ENCODE results near the gene TRIM43B. TPM values are rescaled to one million over a fixed set of nuclear protein-coding genes. Genes with fewer than 3 reads are reported as not detected.
"Not testable (repeated sequence)": the region's sequence is repeated elsewhere in the genome, so short reads cannot be mapped to it uniquely, and the experiment has no call there.

Gene TRIM43B
- total and polyA plus RNA-seq, 5 donors from 2014 or later = not detected

DNA sequence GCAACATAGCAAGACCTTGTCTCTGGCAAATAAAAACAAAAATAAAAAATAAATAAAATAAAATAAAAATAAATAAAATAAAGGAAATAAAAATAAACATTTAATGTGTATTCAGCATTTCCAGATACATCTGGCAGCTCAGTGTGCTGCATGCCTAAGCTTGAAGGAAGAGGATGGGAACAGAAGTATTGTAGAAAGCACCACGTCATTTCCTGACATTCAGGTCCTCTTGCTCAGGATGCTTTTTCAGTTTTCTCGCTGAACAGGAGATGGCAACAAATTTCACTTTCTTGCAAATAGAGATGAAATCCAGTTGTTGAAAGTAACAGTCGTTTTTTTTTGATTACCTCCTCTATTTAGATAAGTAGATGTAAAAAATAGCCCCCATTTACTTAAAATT lies 21.3 kb downstream of the TRIM43B start:
- not testable (repeated sequence) for H3K27me3 ChIP-seq (ENCODE audit: control insufficient read depth, insufficient read depth, low read length); H3K27ac Mint-ChIP-seq; H3K36me3 Mint-ChIP-seq; ATAC-seq (ENCODE audit: low read depth in 2 of 2); H3K4me1 ChIP-seq (ENCODE audit: control insufficient read depth, insufficient read depth, low read length, poor library complexity, severe bottlenecking); H3K4me3 Mint-ChIP-seq; H3K27ac ChIP-seq (ENCODE audit: insufficient read depth, low read length, poor library complexity, severe bottlenecking); H3K36me3 ChIP-seq (ENCODE audit: control insufficient read depth, insufficient read depth, low read length); H3K4me1 Mint-ChIP-seq; H3K4me3 ChIP-seq (ENCODE audit: low read depth, low read length); H3K27me3 Mint-ChIP-seq; DNase-seq; H3K9me3 ChIP-seq (ENCODE audit: control insufficient read depth in 2 of 2, low read length in 2 of 2); H3K9me3 Mint-ChIP-seq

DNA sequence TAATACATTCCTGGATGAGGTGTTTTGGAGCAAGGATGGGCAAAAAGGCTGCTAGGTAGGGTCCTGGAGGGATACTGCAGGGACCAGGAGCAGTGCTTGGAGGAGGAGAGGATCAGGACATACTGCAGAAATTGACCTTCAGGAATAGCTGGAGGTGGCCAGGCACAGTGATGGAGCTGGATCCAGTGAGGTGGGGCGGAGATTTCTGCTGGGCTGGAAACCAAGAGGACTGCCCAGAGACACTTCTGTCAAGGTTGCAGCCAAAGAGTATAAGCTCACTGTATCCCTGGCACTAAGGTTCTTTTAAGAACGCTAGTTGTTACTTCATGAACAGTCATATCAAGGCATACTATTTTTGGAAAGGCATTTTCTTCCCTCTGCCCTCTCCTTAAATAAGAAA lies 39.2 kb downstream of the TRIM43B start:
- not testable (repeated sequence) for ATAC-seq (ENCODE audit: low read depth in 2 of 2); H3K36me3 Mint-ChIP-seq; H3K27me3 ChIP-seq (ENCODE audit: control insufficient read depth, insufficient read depth, low read length); H3K27ac ChIP-seq (ENCODE audit: insufficient read depth, low read length, poor library complexity, severe bottlenecking); H3K27me3 Mint-ChIP-seq; H3K27ac Mint-ChIP-seq; H3K4me3 Mint-ChIP-seq; H3K9me3 ChIP-seq (ENCODE audit: control insufficient read depth in 2 of 2, low read length in 2 of 2); H3K4me3 ChIP-seq (ENCODE audit: low read depth, low read length); DNase-seq; H3K4me1 ChIP-seq (ENCODE audit: control insufficient read depth, insufficient read depth, low read length, poor library complexity, severe bottlenecking); H3K36me3 ChIP-seq (ENCODE audit: control insufficient read depth, insufficient read depth, low read length); H3K4me1 Mint-ChIP-seq; H3K9me3 Mint-ChIP-seq

DNA sequence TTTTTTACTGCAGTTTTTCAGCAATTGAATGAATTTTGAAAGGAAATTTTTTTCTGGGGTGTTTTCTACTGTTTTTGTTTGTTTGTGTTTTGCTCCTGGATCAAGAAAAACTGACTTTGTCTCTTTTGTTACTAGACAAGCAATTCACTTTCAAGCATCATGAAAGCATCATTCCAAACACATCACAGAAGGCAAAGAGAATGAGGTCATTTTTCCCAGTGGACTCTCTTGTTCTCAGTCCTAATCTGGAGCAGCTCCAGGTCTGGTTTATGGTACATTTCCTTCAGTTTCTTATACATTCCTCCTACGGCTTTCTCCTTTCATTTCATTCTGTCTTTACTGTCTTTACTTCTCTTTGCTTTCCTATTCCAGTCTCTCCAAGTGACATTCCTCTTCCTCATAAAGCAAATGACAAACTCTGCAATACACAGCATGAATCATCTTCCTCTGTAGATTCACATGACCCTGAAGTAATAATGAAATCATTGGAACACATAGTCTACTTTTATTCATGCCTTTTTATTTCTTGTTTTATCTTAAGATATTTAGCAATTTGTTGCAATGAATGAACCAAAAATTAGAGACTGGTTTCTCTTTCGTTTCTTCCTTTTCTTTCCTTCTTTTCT lies 42.0 kb downstream of the TRIM43B start:
- not testable (repeated sequence) for H3K36me3 ChIP-seq (ENCODE audit: control insufficient read depth, insufficient read depth, low read length)

DNA sequence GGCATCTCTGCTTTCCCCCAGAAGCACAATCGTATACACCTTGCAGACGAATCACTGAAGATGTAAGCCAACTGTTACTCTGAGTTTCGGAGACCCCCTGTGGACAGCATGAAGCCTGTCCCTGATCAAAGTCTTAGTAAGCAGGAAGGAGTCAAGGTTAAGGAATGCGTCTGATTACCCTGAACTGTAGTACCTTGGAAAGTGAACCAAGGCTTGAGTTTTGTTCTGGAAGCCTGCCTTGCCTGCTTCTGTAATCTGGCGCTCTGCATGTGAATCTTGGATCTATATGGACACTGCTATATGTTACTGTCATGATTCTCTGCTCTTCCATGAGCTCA lies 48.7 kb downstream of the TRIM43B start:
- H3K4me3 ChIP-seq (ENCODE audit: low read depth, low read length); H3K9me3 ChIP-seq (ENCODE audit: control insufficient read depth in 2 of 2, low read length in 2 of 2); H3K27ac ChIP-seq (ENCODE audit: insufficient read depth, low read length, poor library complexity, severe bottlenecking); H3K4me1 ChIP-seq (ENCODE audit: control insufficient read depth, insufficient read depth, low read length, poor library complexity, severe bottlenecking); H3K4me1 Mint-ChIP-seq; ATAC-seq (ENCODE audit: low read depth in 2 of 2); H3K27me3 Mint-ChIP-seq; H3K9me3 Mint-ChIP-seq; H3K27me3 ChIP-seq (ENCODE audit: control insufficient read depth, insufficient read depth, low read length); DNase-seq; H3K4me3 Mint-ChIP-seq; H3K36me3 ChIP-seq (ENCODE audit: control insufficient read depth, insufficient read depth, low read length); H3K36me3 Mint-ChIP-seq; H3K27ac Mint-ChIP-seq: not testable (repeated sequence)

More for the DNA sequence above, 42.0 kb downstream of the TRIM43B start:
- not testable (repeated sequence) for H3K4me3 Mint-ChIP-seq; H3K4me3 ChIP-seq (ENCODE audit: low read depth, low read length); H3K27ac Mint-ChIP-seq; H3K27me3 Mint-ChIP-seq; ATAC-seq (ENCODE audit: low read depth in 2 of 2); DNase-seq; H3K9me3 ChIP-seq (ENCODE audit: control insufficient read depth in 2 of 2, low read length in 2 of 2); H3K27me3 ChIP-seq (ENCODE audit: control insufficient read depth, insufficient read depth, low read length); H3K4me1 Mint-ChIP-seq; H3K4me1 ChIP-seq (ENCODE audit: control insufficient read depth, insufficient read depth, low read length, poor library complexity, severe bottlenecking); H3K36me3 Mint-ChIP-seq; H3K9me3 Mint-ChIP-seq; H3K27ac ChIP-seq (ENCODE audit: insufficient read depth, low read length, poor library complexity, severe bottlenecking)

DNA sequence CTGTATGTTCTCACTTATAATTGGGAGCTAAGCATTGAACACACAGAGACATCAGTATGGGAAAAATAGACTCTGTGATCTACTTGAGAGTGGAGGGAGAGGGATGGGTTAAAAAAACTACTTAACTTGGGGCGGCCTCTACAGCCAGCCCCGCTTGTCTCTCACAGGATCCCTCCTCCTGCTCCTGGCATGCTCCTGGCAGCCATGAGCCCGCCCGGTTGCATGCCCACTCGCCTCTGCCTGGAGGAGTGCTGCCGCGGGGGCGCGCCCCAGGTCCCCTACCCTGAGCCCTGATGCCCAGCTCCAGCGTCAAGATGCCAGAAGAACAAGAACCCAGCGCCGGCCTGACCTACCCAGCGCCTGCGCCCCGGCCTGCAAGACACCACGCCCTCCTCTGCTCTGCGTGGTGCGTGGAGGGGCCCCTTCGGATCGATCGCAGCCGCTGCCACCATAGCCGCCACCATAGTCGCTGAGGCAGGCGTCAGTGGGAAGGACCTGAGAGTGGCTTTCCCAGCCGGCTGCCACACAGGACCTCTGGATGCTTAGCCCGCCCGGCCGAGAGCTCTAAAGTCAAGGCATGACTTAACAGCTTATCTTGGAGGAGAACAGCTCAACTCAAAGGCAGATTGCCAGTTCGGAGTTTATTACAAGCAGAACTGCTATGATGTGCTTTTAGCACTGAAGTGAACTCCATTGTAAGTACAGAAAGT lies 49.2 kb downstream of the TRIM43B start:
- DNase-seq; H3K4me3 Mint-ChIP-seq; H3K27ac Mint-ChIP-seq; ATAC-seq (ENCODE audit: low read depth in 2 of 2); H3K4me1 ChIP-seq (ENCODE audit: control insufficient read depth, insufficient read depth, low read length, poor library complexity, severe bottlenecking); H3K36me3 Mint-ChIP-seq; H3K9me3 Mint-ChIP-seq; H3K27me3 Mint-ChIP-seq; H3K4me3 ChIP-seq (ENCODE audit: low read depth, low read length); H3K4me1 Mint-ChIP-seq; H3K27ac ChIP-seq (ENCODE audit: insufficient read depth, low read length, poor library complexity, severe bottlenecking); H3K9me3 ChIP-seq (ENCODE audit: control insufficient read depth in 2 of 2, low read length in 2 of 2); H3K36me3 ChIP-seq (ENCODE audit: control insufficient read depth, insufficient read depth, low read length); H3K27me3 ChIP-seq (ENCODE audit: control insufficient read depth, insufficient read depth, low read length): not testable (repeated sequence)

DNA sequence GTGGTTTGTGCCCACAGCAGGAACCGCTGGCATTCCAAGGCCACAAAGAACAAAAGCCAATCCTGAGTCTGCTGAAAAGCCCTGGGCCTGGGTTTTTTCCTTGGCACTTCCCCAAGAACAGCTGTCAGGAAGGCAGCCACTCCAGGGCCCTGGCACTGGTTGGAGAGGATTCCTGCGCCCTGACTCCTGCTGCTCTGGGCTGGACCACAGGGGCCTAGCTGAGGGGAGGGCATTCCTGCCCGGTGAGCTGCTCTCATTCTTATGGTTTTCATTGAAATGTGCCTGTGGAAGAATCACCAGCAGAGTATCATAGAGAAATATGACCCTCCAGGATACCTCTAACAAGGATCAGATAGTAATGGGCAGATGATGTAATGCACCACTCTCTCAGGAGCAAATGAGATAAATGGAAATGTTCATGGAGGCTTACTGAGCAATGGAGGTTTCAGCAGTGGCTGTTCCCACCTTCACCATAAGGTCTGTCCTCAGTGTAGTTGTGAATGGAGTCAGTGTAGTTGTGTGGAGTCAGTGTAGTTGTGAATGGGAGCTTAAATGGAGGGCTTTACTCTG lies 50.0 kb downstream of the TRIM43B start:
- not testable (repeated sequence) for H3K4me1 Mint-ChIP-seq; H3K27ac ChIP-seq (ENCODE audit: insufficient read depth, low read length, poor library complexity, severe bottlenecking); H3K36me3 ChIP-seq (ENCODE audit: control insufficient read depth, insufficient read depth, low read length); H3K27ac Mint-ChIP-seq; DNase-seq; H3K4me3 Mint-ChIP-seq; H3K4me1 ChIP-seq (ENCODE audit: control insufficient read depth, insufficient read depth, low read length, poor library complexity, severe bottlenecking); H3K9me3 ChIP-seq (ENCODE audit: control insufficient read depth in 2 of 2, low read length in 2 of 2); H3K4me3 ChIP-seq (ENCODE audit: low read depth, low read length); H3K27me3 ChIP-seq (ENCODE audit: control insufficient read depth, insufficient read depth, low read length); ATAC-seq (ENCODE audit: low read depth in 2 of 2); H3K27me3 Mint-ChIP-seq; H3K9me3 Mint-ChIP-seq; H3K36me3 Mint-ChIP-seq

DNA sequence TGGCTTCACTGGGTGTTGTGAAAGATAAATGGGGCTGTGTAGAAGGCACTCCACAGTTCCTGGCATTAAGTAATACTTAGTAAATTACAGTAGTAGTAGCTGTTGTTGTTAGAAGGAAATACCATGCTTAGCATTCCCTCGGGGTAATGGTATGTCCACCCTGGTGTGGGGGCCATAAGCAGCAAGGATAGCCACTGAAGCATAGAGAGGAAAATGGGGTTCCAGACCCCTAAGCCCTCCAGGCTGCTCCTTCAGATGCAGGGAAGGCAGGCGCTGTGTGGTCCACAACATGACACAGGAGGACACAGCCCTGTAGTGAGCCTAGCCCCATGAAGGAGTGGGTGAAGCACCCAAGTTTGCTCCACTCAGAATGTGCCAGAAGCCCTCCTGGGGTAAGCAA lies 50.6 kb downstream of the TRIM43B start:
- not testable (repeated sequence) for H3K36me3 Mint-ChIP-seq; H3K27ac ChIP-seq (ENCODE audit: insufficient read depth, low read length, poor library complexity, severe bottlenecking); H3K36me3 ChIP-seq (ENCODE audit: control insufficient read depth, insufficient read depth, low read length); H3K27me3 ChIP-seq (ENCODE audit: control insufficient read depth, insufficient read depth, low read length); H3K9me3 Mint-ChIP-seq; H3K4me1 ChIP-seq (ENCODE audit: control insufficient read depth, insufficient read depth, low read length, poor library complexity, severe bottlenecking); H3K4me3 ChIP-seq (ENCODE audit: low read depth, low read length); H3K27me3 Mint-ChIP-seq; H3K4me1 Mint-ChIP-seq; DNase-seq; H3K4me3 Mint-ChIP-seq; H3K9me3 ChIP-seq (ENCODE audit: control insufficient read depth in 2 of 2, low read length in 2 of 2); H3K27ac Mint-ChIP-seq; ATAC-seq (ENCODE audit: low read depth in 2 of 2)

DNA sequence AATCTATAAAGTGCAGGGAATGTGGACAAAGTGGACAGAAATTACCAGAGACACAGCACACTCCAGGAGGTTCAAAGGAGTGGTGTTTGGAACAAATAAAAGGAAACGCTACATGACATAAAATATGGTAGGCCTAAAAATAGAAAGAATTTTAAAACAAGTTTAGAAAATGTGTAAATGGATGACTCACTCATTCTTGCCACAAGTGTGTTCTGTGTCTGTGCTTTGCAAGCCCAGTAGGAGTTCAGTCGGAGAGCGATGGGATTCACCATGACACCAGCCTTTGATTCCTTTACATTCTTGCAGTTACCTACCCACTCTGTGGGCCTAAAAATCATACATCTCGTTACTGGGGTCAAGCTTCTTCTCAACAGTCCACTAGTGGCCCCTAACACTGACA lies 51.2 kb downstream of the TRIM43B start:
- not testable (repeated sequence) for H3K36me3 ChIP-seq (ENCODE audit: control insufficient read depth, insufficient read depth, low read length); H3K27ac ChIP-seq (ENCODE audit: insufficient read depth, low read length, poor library complexity, severe bottlenecking); H3K9me3 Mint-ChIP-seq; ATAC-seq (ENCODE audit: low read depth in 2 of 2); H3K4me1 ChIP-seq (ENCODE audit: control insufficient read depth, insufficient read depth, low read length, poor library complexity, severe bottlenecking); H3K4me1 Mint-ChIP-seq; DNase-seq; H3K27me3 ChIP-seq (ENCODE audit: control insufficient read depth, insufficient read depth, low read length); H3K36me3 Mint-ChIP-seq; H3K9me3 ChIP-seq (ENCODE audit: control insufficient read depth in 2 of 2, low read length in 2 of 2); H3K27ac Mint-ChIP-seq; H3K4me3 Mint-ChIP-seq; H3K4me3 ChIP-seq (ENCODE audit: low read depth, low read length); H3K27me3 Mint-ChIP-seq
